Left lung (tissue), 10 donors: ENCODE measurements around the gene EXOC3L4. TPM values are rescaled to one million over a fixed set of nuclear protein-coding genes. Genes with fewer than 3 reads are reported as not detected.

Source experiments
- ATAC-seq: fragments of 200-7000 bp; cut with Tn5 transposase; one replicate; pipeline ENCODE4 v1.9.1; 2020; ENCODE audit warnings: moderate library complexity
- DNase-seq, 4 donors: peaks; one replicate each; pipeline ENCODE4 v3.0.0-alpha.2; 2013 to 2020
- H3K27ac ChIP-seq, 2 donors: fragments of 200-600 bp; sonication (generic) in 1 of 2; one replicate each; pipeline versions ENCODE4 v1.5.0 to v1.8.0; 2020 to 2021
- H3K27me3 ChIP-seq, 2 donors: fragments of 200-600 bp; sonication (generic) in 1 of 2; one replicate each; pipeline versions ENCODE4 v1.5.0 to v1.8.0; 2020 to 2021
- H3K36me3 ChIP-seq, 2 donors: fragments of 200-600 bp; sonication (generic) in 1 of 2; one replicate each; pipeline versions ENCODE4 v1.5.0 to v1.8.0; 2020 to 2021
- H3K4me1 ChIP-seq, 2 donors: fragments of 200-600 bp; one replicate each; pipeline ENCODE4 v1.8.0; 2021
- H3K4me3 ChIP-seq, 2 donors: fragments of 200-600 bp; sonication (generic) in 1 of 2; one replicate each; pipeline versions ENCODE4 v1.5.0 to v1.8.0; 2020 to 2021; ENCODE audit warnings: mild to moderate bottlenecking in 1 of 2
- H3K9me3 ChIP-seq, 2 donors: fragments of 200-600 bp; sonication (generic) in 1 of 2; one replicate each; pipeline versions ENCODE4 v1.5.0 to v1.8.0; 2020 to 2021
- intact Hi-C, 2 donors: fragments of 100-400 bp; cut with DNase I; formaldehyde crosslinking; loops; one replicate each; pipeline versions ENCODE4 v1.11.2 to v1.14.2; 2022
- polyA plus RNA-seq, 6 donors: library from polyadenylated mRNA; unstranded; fragments of 120-200 nt; gene quantifications; one replicate each; pipeline ENCODE4 v1.2.1, GENCODE V29; 2013; ENCODE audit not compliant: insufficient read length in 6 of 6
- total RNA-seq, 2 donors: library from RNA; stranded (reverse); fragmentation: NEBNext Ultra II Directional; extraction: Animal tissue kit (Norgen Biotek cat#: 25700); gene quantifications; one replicate each; pipeline ENCODE4 v1.2.1, GENCODE V29; 2021
- TF ChIP-seq, protein P1 (sequence below), 2 donors: fragments of 200-600 bp; sonication (generic) in 1 of 2; IDR thresholded peaks; one replicate each; pipeline versions ENCODE4 v1.5.0 to v1.8.0; 2021; ENCODE audit warnings: antibody characterized with exemption in 2 of 2
- donor health status: DM: no; HTN: yes; CAD: no.
- donor health status: DM: no; HTN: no; CAD: no.

The EXOC3L4 gene
- total and polyA plus RNA-seq, 8 donors: 1.9 to 6.2 (median 3.7) TPM

DNA sequence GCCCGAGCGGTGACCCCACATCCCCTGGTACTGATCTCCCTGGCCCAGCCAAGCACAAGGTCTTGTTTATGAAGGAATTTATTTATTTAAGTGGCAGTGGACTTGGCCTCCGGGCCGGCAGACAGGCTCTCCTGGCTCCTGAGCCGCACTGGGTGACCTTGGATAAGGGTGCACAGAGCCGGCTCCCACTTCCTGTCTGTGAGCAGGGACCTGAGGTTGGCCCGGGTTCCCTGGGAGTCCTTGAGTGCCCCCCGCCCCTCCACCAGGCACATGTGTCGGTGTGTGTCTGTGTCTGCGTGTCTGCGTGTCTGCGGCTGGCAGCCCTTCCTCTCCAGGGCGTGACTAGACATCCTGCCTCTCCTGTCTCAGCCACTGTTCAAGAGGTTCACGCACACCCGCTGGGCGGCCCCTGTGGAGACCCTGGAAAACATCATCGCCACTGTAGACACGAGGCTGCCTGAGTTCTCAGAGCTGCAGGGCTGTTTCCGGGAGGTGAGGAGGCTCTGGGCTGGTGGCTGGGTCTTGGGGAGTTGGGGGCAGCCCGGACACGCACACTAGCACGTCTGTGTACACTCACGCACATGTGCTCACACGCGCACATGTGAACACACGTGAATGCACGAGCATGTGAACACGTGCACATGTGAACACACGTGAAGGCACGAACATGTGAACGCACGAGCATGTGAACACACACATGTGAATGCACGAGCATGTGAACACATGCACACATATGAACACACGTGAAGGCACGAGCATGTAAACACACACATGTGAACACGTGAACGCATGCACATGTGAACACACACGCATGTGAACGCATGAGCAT, 38.1 kb downstream of the EXOC3L4 start:
- Histone ChIP-seq H3K27me3 (no peaks in the 10 kb centered on the region), H3K27ac (peak overlapping the region in 1 of 2 donors; percentile 8), H3K36me3 (peaks cover 0 to 98% of the 10 kb centered on the region in 2 donors), H3K4me1 (peaks cover under 1 to 34% of the 10 kb centered on the region in 2 donors), H3K9me3 (no peaks in the 10 kb centered on the region), H3K4me3 (no peak overlapping the region)
- intact Hi-C loops: no loop called here
- DNase-seq (peak in 1 of 4 donors; percentile 67), ATAC-seq (no peak)
- TF ChIP-seq, protein P1, sequence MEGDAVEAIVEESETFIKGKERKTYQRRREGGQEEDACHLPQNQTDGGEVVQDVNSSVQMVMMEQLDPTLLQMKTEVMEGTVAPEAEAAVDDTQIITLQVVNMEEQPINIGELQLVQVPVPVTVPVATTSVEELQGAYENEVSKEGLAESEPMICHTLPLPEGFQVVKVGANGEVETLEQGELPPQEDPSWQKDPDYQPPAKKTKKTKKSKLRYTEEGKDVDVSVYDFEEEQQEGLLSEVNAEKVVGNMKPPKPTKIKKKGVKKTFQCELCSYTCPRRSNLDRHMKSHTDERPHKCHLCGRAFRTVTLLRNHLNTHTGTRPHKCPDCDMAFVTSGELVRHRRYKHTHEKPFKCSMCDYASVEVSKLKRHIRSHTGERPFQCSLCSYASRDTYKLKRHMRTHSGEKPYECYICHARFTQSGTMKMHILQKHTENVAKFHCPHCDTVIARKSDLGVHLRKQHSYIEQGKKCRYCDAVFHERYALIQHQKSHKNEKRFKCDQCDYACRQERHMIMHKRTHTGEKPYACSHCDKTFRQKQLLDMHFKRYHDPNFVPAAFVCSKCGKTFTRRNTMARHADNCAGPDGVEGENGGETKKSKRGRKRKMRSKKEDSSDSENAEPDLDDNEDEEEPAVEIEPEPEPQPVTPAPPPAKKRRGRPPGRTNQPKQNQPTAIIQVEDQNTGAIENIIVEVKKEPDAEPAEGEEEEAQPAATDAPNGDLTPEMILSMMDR (IDR thresholded peaks at IDR 0.05): no peak

DNA sequence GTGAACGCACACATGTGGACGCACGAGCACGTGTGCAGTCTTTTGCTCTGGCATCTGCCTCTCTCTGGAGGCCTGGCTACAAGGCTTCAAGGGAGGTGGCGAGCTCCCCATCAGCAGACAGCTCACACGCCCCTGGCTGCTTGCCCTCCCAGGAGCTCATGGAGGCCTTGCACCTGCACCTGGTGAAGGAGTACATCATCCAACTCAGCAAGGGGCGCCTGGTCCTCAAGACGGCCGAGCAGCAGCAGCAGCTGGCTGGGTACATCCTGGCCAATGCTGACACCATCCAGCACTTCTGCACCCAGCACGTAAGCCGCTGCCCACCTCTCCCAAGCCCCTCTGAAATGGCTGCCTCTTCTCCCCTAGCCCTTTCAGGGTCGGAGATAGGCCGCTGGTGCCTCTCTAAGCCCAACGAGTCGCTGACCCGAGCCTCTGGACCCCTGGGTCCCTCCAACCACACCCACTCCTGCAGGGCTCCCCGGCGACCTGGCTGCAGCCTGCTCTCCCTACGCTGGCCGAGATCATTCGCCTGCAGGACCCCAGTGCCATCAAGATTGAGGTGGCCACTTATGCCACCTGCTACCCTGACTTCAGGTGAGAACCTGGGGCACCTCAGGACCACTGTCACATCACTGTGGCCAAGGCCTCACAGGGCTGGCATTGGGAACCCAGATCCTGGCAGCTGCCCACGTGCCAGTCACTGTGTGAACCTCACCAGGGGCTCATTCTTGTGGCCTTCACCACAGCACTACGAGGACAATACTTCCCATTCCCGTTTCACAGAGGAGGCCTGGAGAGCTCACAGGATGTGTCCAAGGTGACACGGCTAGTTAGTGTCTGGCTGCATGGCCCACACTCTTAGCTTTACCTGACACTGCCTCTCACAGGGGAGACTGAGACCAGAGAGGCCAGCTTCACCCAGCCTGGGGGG, 39.0 kb downstream of the EXOC3L4 start:
- H3K27ac ChIP-seq: no peak overlapping the region
- TF ChIP-seq, protein P1 (IDR thresholded peaks at IDR 0.05): no peak
- DNase-seq (peak in 1 of 4 donors; percentile 61), ATAC-seq (no peak)
- no peaks in the 10 kb centered on the region for H3K9me3 ChIP-seq
- no peak overlapping the region for H3K4me3 ChIP-seq
- intact Hi-C loops: no loop called here
- H3K27me3 ChIP-seq: peaks cover 0 to 7% of the 10 kb centered on the region in 2 donors
- peaks cover 0 to 89% of the 10 kb centered on the region in 2 donors for H3K36me3 ChIP-seq
- peaks cover 0 to 34% of the 10 kb centered on the region in 2 donors for H3K4me1 ChIP-seq

DNA sequence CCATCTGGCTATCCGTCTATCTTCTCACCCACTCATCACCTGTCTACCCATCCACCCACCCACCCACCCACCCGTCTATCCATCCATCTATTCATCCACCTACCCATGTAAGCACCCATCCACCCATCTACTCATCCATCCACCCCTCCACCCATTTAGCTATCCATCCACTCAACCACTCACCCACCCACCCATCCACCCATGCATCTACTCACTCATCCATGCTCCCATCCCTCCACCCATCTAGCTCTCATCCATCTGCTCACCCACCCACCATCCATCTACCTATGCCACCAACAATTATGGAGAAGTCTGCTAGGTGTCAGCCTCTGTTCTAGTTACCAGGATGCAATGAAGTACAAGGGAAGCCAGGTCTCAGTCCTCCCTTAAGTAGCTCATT, 39.9 kb downstream of the EXOC3L4 start:
- intact Hi-C loops: no loop called here
- no peak for ATAC-seq
- Histone ChIP-seq H3K36me3 (peaks cover 0 to 80% of the 10 kb centered on the region in 2 donors), H3K4me1 (peaks cover 0 to 36% of the 10 kb centered on the region in 2 donors), H3K27me3 (peaks cover 0 to 16% of the 10 kb centered on the region in 2 donors), H3K27ac (no peak overlapping the region), H3K9me3 (no peaks in the 10 kb centered on the region), H3K4me3 (no peak overlapping the region)
- DNase-seq: no peak
- TF ChIP-seq, protein P1 (IDR thresholded peaks at IDR 0.05): no peak

DNA sequence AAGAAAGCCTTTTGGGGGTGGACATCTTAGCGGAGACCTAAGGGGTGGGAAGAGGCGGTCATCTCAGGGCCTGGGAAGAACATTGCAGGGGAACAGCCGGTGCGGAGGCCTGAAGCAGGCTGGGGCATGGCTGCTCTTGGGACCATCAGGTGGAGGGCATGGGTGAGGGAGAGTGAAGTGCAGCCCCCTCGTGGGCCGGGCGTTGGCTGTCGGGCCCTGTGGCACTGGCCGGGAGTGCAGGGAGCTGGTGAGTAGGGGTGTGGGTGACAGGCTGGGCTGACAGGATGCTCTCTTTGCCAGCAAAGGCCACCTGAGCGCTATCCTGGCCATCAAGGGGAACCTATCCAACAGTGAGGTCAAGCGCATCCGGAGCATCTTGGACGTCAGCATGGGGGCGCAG, 40.4 kb downstream of the EXOC3L4 start:
- no peak for ATAC-seq
- peak in 1 of 4 donors; percentile 79 for DNase-seq
- peaks cover 0 to 75% of the 10 kb centered on the region in 2 donors for H3K36me3 ChIP-seq

More for the DNA sequence above, 40.4 kb downstream of the EXOC3L4 start:
- Histone ChIP-seq H3K9me3 (no peaks in the 10 kb centered on the region), H3K27ac (no peak overlapping the region), H3K27me3 (peaks cover 0 to 20% of the 10 kb centered on the region in 2 donors), H3K4me3 (no peak overlapping the region), H3K4me1 (peaks cover 0 to 36% of the 10 kb centered on the region in 2 donors)
- TF ChIP-seq, protein P1 (IDR thresholded peaks at IDR 0.05): no peak
- intact Hi-C loops: no loop called here
